ENCODE results near the gene CCDC117. TPM values are rescaled to one million over a fixed set of nuclear protein-coding genes. Genes with fewer than 3 reads are reported as not detected.
"Not testable (repeated sequence)": the region's sequence is repeated elsewhere in the genome, so short reads cannot be mapped to it uniquely, and the experiment has no call there.

CCDC117 gene, protein sequence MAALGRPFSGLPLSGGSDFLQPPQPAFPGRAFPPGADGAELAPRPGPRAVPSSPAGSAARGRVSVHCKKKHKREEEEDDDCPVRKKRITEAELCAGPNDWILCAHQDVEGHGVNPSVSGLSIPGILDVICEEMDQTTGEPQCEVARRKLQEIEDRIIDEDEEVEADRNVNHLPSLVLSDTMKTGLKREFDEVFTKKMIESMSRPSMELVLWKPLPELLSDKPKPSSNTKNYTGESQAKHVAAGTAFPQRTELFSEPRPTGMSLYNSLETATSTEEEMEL
- 36.2 and 40.2 TPM in 2 replicates for total RNA-seq

DNA sequence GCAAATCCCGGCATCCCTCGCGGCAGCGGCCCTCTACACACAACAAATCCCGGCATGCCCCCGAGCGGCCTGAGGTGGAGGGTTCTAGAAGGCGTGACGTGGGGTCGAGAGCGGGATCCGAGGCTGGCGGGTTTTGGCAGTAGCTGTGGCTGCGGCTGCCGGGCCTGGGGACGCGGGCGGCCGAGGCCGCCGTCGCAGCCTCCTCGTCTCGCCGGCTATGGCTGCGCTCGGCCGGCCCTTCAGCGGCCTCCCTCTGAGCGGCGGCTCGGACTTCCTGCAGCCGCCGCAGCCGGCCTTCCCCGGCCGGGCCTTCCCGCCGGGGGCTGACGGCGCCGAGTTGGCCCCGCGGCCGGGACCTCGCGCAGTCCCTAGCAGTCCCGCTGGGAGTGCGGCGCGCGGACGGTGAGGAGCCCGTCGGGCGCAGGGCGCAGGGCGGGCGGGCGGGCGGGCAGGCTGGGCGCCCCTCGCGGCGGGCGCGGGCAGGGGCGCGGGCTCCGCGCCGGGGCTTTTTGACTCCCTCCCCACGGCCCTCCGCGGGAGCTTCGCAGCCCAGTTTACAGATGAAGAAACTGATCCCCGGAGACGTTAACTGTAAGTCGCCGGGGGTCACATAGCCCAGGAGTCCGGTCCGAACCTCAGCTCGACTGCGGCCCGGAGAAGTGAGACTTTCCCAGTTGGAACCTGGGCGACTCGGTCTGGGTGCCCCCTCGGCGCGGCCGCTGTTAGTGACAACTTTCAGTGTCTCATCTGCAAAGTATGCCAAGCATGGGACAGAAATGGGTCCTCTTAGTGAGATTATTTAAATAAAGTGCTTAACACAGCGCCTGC, at the start of gene CCDC117:
CCDC117 (plus strand) TSS at position 63 of the 828 bp plus-strand sequence; CDS start at position 218, 155 bp downstream.
- intact Hi-C loops (cut with micrococcal nuclease): loop anchor here (1.0 to 5.0 kb wide), 5 partner anchors 26 to 110 kb away; partner anchors contain the start of genes CHEK2 and ZNRF3

DNA sequence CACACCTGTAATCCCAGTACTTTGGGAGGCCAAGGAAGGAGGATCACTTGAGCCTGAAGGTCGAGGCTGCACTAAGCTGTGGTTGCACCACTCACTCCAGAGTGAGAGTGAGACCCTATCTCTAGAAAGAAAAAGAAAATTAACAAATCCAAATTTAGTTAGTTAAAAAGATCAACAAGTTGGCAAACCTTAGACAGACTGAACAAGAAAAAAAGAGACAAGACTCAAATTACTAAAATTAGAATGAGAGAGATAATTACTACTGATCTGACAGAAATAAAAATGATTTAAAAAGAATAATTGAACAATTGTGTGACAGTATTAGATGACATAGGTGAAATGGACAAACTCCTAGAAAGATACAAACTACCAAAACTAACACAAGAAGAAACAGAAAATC, 44.5 kb upstream of the CCDC117 start:
- intact Hi-C loops (cut with micrococcal nuclease): no loop called here

DNA sequence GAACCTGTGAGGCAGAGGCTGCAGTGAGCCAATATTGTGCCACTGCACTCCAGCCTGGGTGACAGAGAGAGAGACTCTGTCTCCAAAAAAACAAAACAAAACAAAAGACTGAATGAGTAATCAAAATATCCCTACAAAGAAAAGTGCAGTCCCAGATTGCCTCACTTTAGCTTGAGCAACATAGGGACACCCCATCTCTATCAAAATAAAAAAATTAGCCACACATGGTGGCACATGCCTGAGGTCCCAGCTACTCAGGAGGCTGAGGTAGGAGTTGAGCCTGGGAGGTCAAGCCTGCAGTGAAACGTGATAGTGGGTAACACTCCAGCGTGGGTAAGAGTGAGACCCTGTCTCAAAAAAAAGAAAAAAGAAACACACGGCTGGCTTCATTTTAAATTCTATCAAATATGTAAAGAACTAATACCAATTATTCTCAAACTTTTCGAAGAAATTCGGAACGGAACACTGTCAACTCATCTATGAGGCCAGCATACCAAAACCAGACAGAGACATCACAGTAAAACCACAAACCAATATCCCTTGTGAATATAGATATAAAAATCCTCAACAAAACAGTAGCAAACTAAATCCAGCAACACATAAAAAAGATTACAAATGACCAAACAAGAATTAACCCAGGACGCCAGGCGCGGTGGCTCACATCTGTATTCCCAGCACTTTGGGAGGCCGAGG, 43.7 kb upstream of the CCDC117 start:
- intact Hi-C loops (cut with micrococcal nuclease): no loop called here

DNA sequence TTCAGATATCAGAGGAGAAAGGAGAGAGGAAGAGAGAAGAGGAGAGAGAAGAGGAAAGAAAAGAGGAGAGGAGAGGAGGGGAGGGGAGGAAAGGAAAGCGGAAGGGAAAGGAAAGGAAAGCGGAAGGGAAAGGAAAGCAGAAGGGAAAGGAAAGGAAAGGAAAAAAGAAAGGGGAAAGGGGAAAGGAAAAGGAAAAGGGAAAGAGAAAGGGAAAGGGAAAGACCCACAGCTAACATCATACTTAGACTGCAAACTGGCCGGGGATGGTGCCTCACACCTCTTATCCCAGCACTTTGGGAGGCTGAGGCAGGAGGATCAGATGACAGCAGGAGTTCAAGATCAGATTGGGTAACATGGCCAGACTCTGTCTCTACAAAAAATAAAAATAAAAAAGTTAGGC, 42.3 kb upstream of the CCDC117 start:
- intact Hi-C loops (cut with micrococcal nuclease): no loop called here

DNA sequence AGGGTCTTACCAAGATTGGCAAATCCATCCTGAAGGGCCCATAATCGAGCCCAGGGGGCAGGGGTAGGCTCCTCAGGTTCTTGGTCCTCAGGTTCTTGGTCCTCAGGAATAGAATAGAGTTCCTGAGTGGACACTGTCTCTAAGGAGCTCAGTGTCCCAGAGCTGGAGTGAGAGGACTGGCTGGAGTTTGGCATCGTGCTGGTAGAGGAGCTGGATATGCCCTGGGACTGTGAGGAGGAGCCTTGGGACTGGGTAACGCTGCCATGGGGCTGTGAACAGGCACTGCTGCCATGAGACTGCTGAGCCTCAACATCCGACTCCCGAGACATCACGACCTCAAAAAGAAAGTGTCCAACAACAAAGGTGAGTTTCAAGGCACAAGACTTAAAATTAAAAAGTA, 38.1 kb upstream of the CCDC117 start:
- intact Hi-C loops (cut with micrococcal nuclease): no loop called here

DNA sequence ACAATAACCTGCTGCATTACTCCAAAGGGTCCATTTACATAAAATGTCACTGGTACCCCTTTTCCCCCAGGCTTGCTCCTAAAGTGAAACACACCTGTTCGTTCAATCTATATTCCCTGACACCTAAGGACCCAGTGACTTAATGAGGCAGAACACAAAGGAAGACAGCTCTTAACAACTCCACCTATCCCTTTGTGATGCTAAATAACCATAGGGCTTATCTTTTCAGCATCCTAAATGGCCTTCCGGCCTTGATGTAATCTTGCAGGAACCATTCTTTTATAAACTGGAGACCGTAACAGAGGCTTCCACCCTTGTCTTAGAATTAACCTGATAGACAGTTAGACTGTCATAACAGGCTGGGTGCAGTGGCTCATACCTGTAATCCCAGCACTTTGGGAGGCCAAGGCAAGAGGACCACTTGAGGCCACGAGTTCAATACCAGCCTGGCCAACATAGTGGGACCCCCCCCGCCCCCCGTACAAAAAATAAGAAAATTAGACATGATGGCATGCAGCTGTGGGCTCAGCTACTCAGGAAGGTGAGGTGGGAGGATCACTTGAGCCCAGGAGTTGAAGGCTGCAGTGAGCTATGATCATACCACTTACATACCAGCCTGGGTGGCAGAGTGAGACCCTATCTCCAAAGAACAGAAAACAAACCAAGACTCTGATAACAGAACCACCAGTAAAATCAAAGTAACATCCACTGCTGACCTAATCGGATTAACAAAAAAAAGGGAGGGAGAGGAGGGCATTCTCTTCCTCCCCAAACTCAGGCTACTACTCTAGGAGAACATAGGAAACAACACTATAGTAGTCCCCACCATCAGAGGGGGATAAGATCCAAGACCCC, 36.0 kb upstream of the CCDC117 start:
- intact Hi-C loops (cut with micrococcal nuclease): no loop called here

DNA sequence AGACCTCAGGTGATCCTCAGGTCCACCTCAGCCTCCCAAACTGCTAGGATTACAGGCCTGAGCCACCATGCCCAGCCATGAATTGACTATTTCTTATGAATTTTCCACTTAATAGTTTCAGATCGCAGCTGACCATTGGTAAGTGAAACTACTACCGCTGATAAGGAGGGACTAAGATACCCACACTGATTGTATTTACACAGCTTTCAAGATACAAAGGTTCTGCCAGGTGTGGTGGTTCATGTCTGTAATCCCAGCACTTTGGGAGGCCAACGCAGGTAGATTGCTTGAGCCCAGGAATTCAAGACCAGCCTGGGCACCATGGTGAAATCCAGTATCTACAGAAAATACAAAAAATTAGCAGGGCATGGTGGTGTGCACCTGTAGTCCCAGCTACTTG, 34.8 kb upstream of the CCDC117 start:
- intact Hi-C loops (cut with micrococcal nuclease): no loop called here

DNA sequence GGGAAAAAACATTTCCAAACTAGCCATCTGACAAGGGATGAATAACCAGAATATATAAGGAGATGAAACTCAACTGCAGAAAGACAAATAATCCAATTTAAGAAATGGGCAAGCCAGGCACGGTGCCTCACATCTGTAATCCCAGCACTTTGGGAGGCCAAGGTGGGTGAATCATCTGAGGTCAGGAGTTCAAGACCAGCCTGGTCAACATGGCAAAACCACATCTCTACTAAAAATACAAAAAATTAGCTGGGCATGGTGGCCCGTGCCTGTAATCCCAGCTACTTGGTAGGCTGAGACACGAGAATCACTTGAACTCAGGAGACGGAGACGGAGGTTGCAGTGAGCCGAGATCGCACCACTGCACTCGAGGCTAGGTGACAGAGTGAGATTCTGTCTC, 33.6 kb upstream of the CCDC117 start:
- intact Hi-C loops (cut with micrococcal nuclease): not testable (repeated sequence)

DNA sequence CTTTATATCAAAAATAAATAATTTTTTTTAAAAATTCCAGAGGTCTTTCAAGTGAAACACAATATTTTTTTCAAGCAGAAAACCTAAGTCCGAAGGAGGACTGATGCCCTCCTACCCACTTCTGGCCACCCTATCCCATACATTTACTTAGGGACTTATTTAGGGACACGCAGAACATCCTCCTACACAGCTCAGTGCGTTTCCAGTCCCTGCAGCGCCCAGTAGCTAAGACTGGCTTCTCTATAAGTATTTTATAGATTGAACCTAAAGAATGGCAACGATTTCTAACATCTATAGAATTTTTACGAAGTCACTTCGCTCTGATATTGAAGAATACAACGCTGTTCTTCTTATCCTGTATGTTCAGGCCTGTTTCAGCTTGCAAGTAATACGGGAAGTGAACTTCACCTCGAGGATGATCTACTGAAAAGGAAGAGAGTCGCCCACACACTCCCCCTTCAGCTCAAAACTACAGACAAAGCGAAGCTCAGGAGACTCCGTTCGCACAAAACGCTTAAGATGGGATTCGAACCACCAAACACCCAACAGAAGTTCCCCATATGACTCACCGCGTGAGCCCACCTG, 31.2 kb upstream of the CCDC117 start:
- intact Hi-C loops (cut with micrococcal nuclease): loop anchor here (1.0 to 5.0 kb wide), 3 partner anchors 31 to 526 kb away; partner anchors contain the start of genes CCDC117, EWSR1 and RHBDD3

DNA sequence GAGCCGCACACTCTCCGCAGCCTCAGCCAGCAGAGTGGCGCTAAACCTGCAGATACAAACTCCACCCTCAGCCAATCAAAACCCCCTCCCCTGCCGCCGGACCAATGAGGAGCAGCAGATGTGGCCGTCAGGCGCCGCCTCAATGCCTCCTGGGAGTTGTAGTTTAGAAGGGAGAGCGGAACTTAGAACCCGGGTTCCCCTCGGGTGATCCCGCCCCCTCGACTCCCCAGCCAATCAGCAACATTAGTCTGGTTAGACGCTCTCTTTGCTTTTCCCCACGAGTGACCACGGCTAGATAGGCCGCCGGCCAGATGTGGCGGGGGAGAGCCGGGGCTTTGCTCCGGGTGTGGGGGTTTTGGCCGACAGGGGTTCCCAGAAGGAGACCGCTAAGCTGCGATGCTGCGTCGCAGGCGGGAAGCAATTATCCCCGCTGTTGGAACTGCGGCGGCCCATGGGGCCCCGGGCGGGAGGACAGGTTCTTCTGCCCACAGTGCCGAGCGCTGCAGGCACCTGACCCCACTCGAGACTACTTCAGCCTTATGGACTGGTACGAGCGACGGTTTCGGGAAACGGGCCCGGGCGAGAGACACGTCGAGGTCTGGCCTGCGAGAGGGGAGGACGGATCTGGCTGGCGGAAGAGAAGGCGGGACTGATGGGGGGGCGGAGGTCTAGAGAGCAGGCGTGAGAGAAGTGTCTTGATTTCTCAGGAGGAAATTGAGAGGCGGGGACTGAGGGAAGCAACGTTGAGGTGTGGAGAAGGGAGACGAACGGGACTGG, 30.5 kb upstream of the CCDC117 start, which contains the start of the genes CHEK2 and HSCB:
CHEK2 (minus strand) TSS at position 36 of the 777 bp plus-strand sequence. CDS start 7,099 bp downstream, outside the sequence.
HSCB (plus strand) TSS at position 255 of the 777 bp plus-strand sequence; CDS start at position 312, 57 bp downstream.
- intact Hi-C loops (cut with micrococcal nuclease): loop anchor here (1.0 to 5.0 kb wide), 6 partner anchors 30 to 823 kb away; partner anchors contain the start of genes CCDC117, EWSR1, PITPNB and RHBDD3

DNA sequence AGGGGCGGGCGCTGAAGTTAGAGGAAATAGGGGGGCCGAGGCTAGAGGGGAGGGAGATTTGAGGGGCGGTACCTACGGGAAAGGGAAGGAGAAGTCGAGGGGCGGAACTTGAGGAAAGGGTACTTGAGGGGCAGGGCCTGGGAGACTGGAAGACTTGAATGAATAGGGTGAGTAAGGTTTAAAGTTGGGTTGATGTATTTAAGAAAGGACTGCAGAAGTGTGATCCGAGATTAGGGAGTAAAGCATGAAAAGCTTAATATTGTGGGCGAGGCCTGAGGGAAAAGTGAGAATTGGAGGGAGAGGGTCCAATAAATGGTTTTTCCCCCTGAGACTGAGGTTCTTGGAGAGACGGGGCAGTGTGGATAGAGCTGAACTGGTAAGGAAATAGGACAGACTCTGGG, 29.9 kb upstream of the CCDC117 start:
- intact Hi-C loops (cut with micrococcal nuclease): loop anchor here (2.0 to 5.0 kb wide), 5 partner anchors 58 to 824 kb away; partner anchors contain the start of genes EWSR1, PITPNB, RHBDD3 and XBP1

DNA sequence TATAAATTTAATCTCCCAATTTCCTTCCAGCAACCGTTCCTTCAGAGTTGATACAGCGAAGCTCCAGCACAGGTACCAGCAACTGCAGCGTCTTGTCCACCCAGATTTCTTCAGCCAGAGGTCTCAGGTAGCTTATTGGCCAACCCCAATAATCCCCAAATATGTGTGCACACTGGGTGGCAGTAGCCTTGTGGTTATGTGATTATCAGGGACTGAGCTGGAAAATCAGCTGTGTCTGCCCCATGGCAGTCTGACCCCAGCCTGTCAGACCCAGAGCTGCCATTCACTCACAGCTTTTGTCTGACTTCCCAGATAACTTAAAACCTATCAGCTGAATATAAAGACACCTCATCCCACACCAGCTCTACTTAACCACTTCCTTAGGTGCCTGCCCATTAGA, 28.6 kb upstream of the CCDC117 start:
- intact Hi-C loops (cut with micrococcal nuclease): loop anchor here (2.0 to 5.0 kb wide), 5 partner anchors 57 to 825 kb away; partner anchors contain the start of genes EWSR1, PITPNB, RHBDD3 and XBP1

DNA sequence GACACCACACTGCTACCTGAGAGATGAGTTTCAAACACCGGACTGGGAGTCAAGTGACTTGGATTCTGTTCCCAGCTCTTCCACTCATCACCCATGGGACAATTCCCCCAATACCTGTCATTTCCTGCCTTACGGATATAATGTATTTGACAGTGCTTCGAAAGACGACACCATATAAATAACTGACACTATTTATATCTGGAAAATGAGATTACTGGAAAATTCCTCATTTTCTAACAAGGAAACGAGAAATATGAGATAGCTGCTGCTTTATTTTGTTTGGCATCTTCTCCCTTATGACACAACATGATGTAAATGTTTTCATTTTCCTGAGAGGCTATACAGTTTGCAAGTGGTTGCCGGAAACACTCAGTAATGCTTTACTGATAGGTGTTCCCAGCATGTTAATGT, 22.0 kb upstream of the CCDC117 start:
- intact Hi-C loops (cut with micrococcal nuclease): no loop called here

DNA sequence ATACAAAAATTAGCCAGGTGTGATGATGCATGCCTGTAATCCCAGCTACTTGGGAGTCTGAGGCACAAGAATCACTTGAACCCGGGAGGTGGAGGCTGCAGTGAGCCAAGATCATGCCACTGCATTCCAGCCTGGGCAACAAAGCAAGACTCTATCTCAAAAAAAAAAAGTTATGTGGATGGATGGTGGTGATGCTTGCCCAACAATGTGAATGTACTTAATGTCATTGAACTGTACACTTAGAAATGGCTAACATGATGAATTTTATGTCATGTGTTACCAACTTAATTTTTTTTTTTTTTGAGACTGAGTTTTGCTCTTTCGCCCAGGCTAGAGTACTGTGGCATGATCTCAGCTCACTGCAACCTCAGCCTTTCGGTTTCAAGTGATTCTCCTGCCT, 18.0 kb upstream of the CCDC117 start:
- intact Hi-C loops (cut with micrococcal nuclease): not testable (repeated sequence)

DNA sequence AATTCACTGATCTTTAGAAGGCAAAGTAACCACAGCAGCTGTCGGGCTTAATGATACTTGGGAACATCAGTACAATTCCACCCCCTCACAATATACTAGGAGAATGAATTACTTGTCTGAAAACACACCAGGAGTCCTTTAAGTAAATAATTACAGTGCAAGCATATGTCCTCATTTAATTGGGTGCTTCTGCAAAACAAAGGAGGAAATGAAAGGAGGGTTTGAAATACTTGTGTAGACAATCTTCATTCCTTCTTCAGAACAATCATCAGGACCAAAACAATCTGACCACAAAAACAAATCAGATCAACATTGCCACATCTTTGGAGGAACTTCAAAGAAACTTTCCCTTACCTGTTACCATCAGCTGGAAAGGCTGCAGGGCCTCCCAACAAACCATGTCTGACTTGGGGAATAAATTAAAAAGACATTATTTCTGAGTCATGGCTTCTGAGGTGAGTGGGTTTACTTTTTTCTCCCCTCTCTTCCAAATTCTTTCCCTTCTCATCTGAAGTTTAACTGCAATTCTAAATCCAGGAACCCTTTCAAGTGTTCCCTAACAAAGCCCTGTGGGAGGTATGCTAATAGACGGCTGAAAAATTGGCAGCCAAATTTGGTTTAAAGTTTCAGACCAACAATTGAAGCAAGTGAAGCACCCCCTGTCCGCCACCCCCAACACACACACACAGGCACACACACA, 12.5 kb upstream of the CCDC117 start:
- intact Hi-C loops (cut with micrococcal nuclease): no loop called here

DNA sequence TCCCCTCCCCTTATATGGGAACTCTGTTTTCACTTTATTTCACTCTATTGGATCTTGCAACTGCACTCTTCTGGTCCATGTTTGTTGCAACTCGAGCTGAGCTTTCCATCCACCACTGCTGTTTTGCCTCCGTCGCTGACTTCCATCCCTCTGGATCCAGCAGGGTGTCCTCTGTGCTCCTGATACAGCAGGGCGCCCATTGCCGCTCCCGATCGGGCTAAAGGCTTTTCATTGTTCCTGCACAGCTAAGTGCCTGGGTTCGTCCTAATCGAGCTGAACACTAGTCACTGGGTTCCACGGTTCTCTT, 11.1 kb upstream of the CCDC117 start:
- intact Hi-C loops (cut with micrococcal nuclease): no loop called here

DNA sequence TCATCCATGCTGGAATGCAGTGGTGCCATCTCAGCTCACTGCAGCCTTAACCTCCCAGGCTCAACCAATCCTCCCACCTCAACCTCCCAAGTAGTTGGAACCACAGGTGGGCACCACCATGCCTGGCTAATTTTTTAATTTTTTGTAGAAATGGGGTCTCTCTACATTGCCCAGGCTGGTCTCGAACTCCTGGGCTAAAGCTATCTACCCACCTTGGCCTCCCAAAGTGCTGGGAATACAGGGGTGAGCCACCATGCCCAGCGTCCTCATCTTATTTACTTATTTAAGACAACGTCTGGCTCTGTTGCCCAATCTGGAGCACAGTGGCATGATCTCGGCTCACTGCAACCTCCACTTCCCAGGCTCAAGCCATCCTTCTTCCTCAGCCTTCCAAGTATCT, 10.5 kb upstream of the CCDC117 start:
- intact Hi-C loops (cut with micrococcal nuclease): not testable (repeated sequence)

DNA sequence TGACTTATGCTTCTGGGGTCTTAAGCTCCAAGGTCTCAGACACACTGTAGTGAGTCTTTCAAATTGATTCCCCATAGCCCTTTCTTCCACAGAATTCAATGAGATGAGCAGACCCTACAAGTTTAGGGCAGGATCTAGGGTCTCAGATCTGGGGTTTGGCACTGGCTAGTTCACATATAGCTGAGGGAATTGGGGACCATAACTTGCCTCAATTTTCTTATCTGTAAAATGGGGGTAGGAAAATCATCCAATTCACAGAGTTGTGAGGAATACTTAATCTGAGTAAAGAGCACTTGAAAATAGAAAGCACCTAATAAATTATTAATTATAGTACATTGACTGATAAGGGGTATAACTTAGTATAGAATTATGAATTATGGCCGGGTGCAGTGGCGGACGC, 5.9 kb upstream of the CCDC117 start:
- intact Hi-C loops (cut with micrococcal nuclease): no loop called here
